Caco-2 (cell line): ENCODE measurements around the gene S100A3. TPM values are rescaled to one million over a fixed set of nuclear protein-coding genes. Genes with fewer than 3 reads are reported as not detected.
A peak's percentile ranks its signal among the peaks of the same experiment; 100 is the strongest.

ENCODE experiments used
- BruUV-seq: library from RNA; stranded (reverse); fragments of 400-500 nt; replicated peaks from 2 replicates; lab custom pipeline; 2021; lab: Mats Ljungman, UMichigan
- CTCF ChIA-PET: fragments of 300-600 bp; sonication (Branson Sonifier 250); formaldehyde crosslinking; loops from one replicate; lab custom pipeline; 2022; ENCODE audit warnings: antibody characterized with exemption; lab: Charles Lee
- POLR2A ChIA-PET: fragments of 300-600 bp; sonication (Branson Sonifier 250); formaldehyde crosslinking; loops from one replicate; lab custom pipeline; 2022; ENCODE audit warnings: antibody characterized with exemption; lab: Charles Lee
- DNase-seq, 2 experiments: peaks; one replicate each; pipeline versions ENCODE4 v3.0.0 to v3.0.0-alpha.2; 2020 to 2022
- H3K27me3 ChIP-seq: replicated peaks from 2 replicates; pipeline ENCODE4 v1.6.0; 2011; ENCODE audit warnings: low read length; ENCODE audit not compliant: control insufficient read depth, insufficient read depth
- H3K36me3 ChIP-seq: 2 replicates; pipeline ENCODE4 v1.5.1; 2011; ENCODE audit warnings: low read length; ENCODE audit not compliant: control insufficient read depth, insufficient read depth
- H3K4me1 ChIP-seq: fragments of 250-450 bp; sonication (Bioruptor Pico); 2 replicates; pipeline ENCODE4 v1.5.1; 2020; ENCODE audit warnings: mild to moderate bottlenecking
- H3K4me3 ChIP-seq: 2 replicates; pipeline ENCODE4 v1.5.1; 2011; ENCODE audit warnings: low read depth, mild to moderate bottlenecking, control low read depth, low read length
- H3K9me3 ChIP-seq: fragments of 250-450 bp; sonication (Bioruptor Pico); 2 replicates; pipeline ENCODE4 v1.5.1; 2020; ENCODE audit warnings: mild to moderate bottlenecking, moderate library complexity
- H3K27ac Mint-ChIP-seq: one replicate; pipeline ENCODE4 v1.8.0; 2022; ENCODE audit warnings: mixed read lengths; ENCODE audit not compliant: unreplicated experiment
- H3K27me3 Mint-ChIP-seq: one replicate; pipeline ENCODE4 v1.8.0; 2022; ENCODE audit warnings: mixed read lengths; ENCODE audit not compliant: insufficient read depth, unreplicated experiment
- H3K36me3 Mint-ChIP-seq: one replicate; pipeline ENCODE4 v1.8.0; 2022; ENCODE audit warnings: mild to moderate bottlenecking, mixed read lengths; ENCODE audit not compliant: insufficient read depth, unreplicated experiment
- H3K4me1 Mint-ChIP-seq: one replicate; pipeline ENCODE4 v1.8.0; 2022; ENCODE audit warnings: low read depth, mixed read lengths; ENCODE audit not compliant: unreplicated experiment
- H3K4me3 Mint-ChIP-seq: one replicate; pipeline ENCODE4 v1.8.0; 2022; ENCODE audit warnings: mild to moderate bottlenecking, moderate library complexity, mixed read lengths; ENCODE audit not compliant: unreplicated experiment
- H3K9me3 Mint-ChIP-seq: one replicate; pipeline ENCODE4 v1.8.0; 2022; ENCODE audit warnings: mixed read lengths; ENCODE audit not compliant: unreplicated experiment
- CTCF ChIP-seq, 2 experiments: fragments of 200-600 bp in 1 of 2; IDR thresholded peaks; 1 replicate in 1 of 2; 2 replicates in 1 of 2; pipeline versions ENCODE4 v1.5.1 to v1.8.0; 2011 to 2022; ENCODE audit warnings: antibody characterized with exemption in 1 of 2, control low read depth in 1 of 2, inconsistent platforms in 1 of 2, low read depth in 1 of 2, low read length in 1 of 2, mild to moderate bottlenecking in 1 of 2, moderate library complexity in 1 of 2; ENCODE audit not compliant: insufficient read depth in 1 of 2, severe bottlenecking in 1 of 2, unreplicated experiment in 1 of 2
- intact Hi-C: fragments of 100-400 bp; cut with micrococcal nuclease; formaldehyde crosslinking; loops from one replicate; pipeline ENCODE4 v1.10.0; 2022; ENCODE audit not compliant: unreplicated experiment
- total RNA-seq: library from RNA; stranded (reverse); gene quantifications from 2 replicates; pipeline ENCODE4 v1.2.3, GENCODE V29; 2022

Gene S100A3
- total RNA-seq, 1 experiment from 2014 or later = 0.61 TPM

GRCh38 chr1:153513023-153513422 is 36.0 kb downstream of the S100A3 start:
- ChIA-PET CTCF (no interaction called here), POLR2A (no interaction called here)
- H3K4me3 Mint-ChIP-seq = no peak overlapping the region
- intact Hi-C loops = loop anchor here (10.0 kb wide), 1 partner anchor 262 kb away; the partner anchor contains the start of gene SLC27A3
- BruUV-seq = no TSS peak
- no peak for DNase-seq
- no peaks in the 10 kb centered on the region for H3K9me3 Mint-ChIP-seq
- H3K4me1 Mint-ChIP-seq = peaks cover 46% of the 10 kb centered on the region
- Histone ChIP-seq H3K4me1 (peaks cover 52% of the 10 kb centered on the region), H3K4me3 (no peak overlapping the region), H3K9me3 (no peaks in the 10 kb centered on the region), H3K27me3 (no peaks in the 10 kb centered on the region), H3K36me3 (no peaks in the 10 kb centered on the region)
- no peak for TF ChIP-seq CTCF (IDR thresholded peaks at IDR 0.05; ENCODE audit: insufficient read depth in 1 of 2, low read depth in 1 of 2, low read length in 1 of 2, severe bottlenecking in 1 of 2, unreplicated experiment in 1 of 2)
- peaks cover 3% of the 10 kb centered on the region for H3K36me3 Mint-ChIP-seq
- no peak overlapping the region for H3K27ac Mint-ChIP-seq
- no peaks in the 10 kb centered on the region for H3K27me3 Mint-ChIP-seq

GRCh38 chr1:153510984-153511410 is 38.1 kb downstream of the S100A3 start:
- Histone ChIP-seq H3K27me3 (no peaks in the 10 kb centered on the region), H3K36me3 (no peaks in the 10 kb centered on the region), H3K4me3 (no peak overlapping the region), H3K9me3 (no peaks in the 10 kb centered on the region), H3K4me1 (peaks cover 48% of the 10 kb centered on the region)
- Mint-ChIP-seq H3K27me3 (no peaks in the 10 kb centered on the region), H3K27ac (peak overlapping the region; percentile 74), H3K4me1 (peaks cover 50% of the 10 kb centered on the region), H3K4me3 (no peak overlapping the region), H3K9me3 (no peaks in the 10 kb centered on the region), H3K36me3 (no peaks in the 10 kb centered on the region)
- CTCF ChIA-PET = interaction anchor here (0.6 to 2.4 kb wide), 16 partner anchors 10 to 412 kb away, joined by 3 to 22 read pairs (median 5); partner anchors contain the start of genes CHTOP, GATAD2B, S100A13 and S100A14
- peak; percentile 90 to 93 for DNase-seq
- POLR2A ChIA-PET = interaction anchor here (0.7 to 1.5 kb wide), 3 partner anchors 55 to 123 kb away, joined by 3 to 5 read pairs (median 4); partner anchors contain the start of genes CHTOP and S100A14
- BruUV-seq = no TSS peak
- peak; percentile 93 to 94 for TF ChIP-seq CTCF (IDR thresholded peaks at IDR 0.05; ENCODE audit: insufficient read depth in 1 of 2, low read depth in 1 of 2, low read length in 1 of 2, severe bottlenecking in 1 of 2, unreplicated experiment in 1 of 2)
- intact Hi-C loops = loop anchor here (1.0 to 10.0 kb wide), 6 partner anchors 57 to 264 kb away; partner anchors contain the start of genes S100A13 and SLC27A3

- ChIA-PET CTCF (interaction anchor here (0.8 to 2.4 kb wide), 7 partner anchors 11 to 124 kb away, joined by 5 to 22 read pairs (median 9); partner anchors contain the start of genes CHTOP, S100A14 and S100A16), POLR2A (no interaction called here)
- no peaks in the 10 kb centered on the region for H3K9me3 Mint-ChIP-seq
- H3K4me3 Mint-ChIP-seq = no peak overlapping the region
- H3K36me3 Mint-ChIP-seq = no peaks in the 10 kb centered on the region
- intact Hi-C loops = loop anchor here (10.0 kb wide), 1 partner anchor 265 kb away; the partner anchor contains the start of gene SLC27A3
- no peaks in the 10 kb centered on the region for H3K27me3 Mint-ChIP-seq
- H3K27me3 ChIP-seq = no peaks in the 10 kb centered on the region
- peaks cover 36% of the 10 kb centered on the region for H3K4me1 ChIP-seq
- no peak overlapping the region for H3K4me3 ChIP-seq
- no peaks in the 10 kb centered on the region for H3K36me3 ChIP-seq
- H3K4me1 Mint-ChIP-seq = peaks cover 45% of the 10 kb centered on the region
- DNase-seq = peak in 1 of 2 experiments; percentile 69
- H3K27ac Mint-ChIP-seq = no peak overlapping the region
- TF ChIP-seq CTCF (IDR thresholded peaks at IDR 0.05; ENCODE audit: insufficient read depth in 1 of 2, low read depth in 1 of 2, low read length in 1 of 2, severe bottlenecking in 1 of 2, unreplicated experiment in 1 of 2) = peak; percentile 65 to 67
- BruUV-seq = no TSS peak
- H3K9me3 ChIP-seq = no peaks in the 10 kb centered on the region
These were observed 39.2 kb downstream of the S100A3 start for GRCh38 chr1:153509729-153510354.
